Heart left ventricle (tissue), 13 donors: ENCODE measurements around the gene NAT14.

Experiments used
- CTCF ChIP-seq, 12 donors: fragments of 200-600 bp; sonication (generic) in 4 of 12; IDR thresholded peaks; one replicate each; pipeline versions ENCODE4 v1.5.0 to v1.8.0; 2018 to 2022; ENCODE audit warnings: antibody characterized with exemption in 12 of 12, mild to moderate bottlenecking in 5 of 12
- POLR2A ChIP-seq, 2 donors: fragments of 450-650 bp; IDR thresholded peaks; one replicate each; pipeline ENCODE4 v1.6.1; 2017; ENCODE audit warnings: antibody characterized with exemption in 2 of 2, mild to moderate bottlenecking in 2 of 2, moderate library complexity in 2 of 2
- donor health status: ischemic (EF 13 %, LVEDD 7.1; RV severe dilation, severe dysfunction).
- donor health status: DM: no; HTN: yes; CAD: no.
- donor health status: DM: no; HTN: no; CAD: no.
- donor health status: ischemic (EF 25% LVEDD 6.9; RV normal size, moderate dysfunction).
- donor health status: ischemic (EF 25% LVEDD 5.7; RV mildly dilated, moderate dysfunction).
- donor health status: ischemic (EF 35%, LVEDD 5.7; RV mildly dilated, moderate dysfunction).
- donor health status: nonischemic (EF 11% LVEDD 7.7; RV severe dilation, severe dysfunction).
- donor health status: DM: yes; HTN: yes; CAD: no.
- donor health status: PGD.
- donor health status: ischemic (EF 29% LVEDD 5.4; RV normal size, mild dysfunction).
- donor health status: nonischemic (EF 23%, LVEDD 6.1; RV moderate dilation, normal function).

- TF ChIP-seq POLR2A (IDR thresholded peaks at IDR 0.05) = no peak
- TF ChIP-seq CTCF (IDR thresholded peaks at IDR 0.05) = no peak
Observed at GRCh38 chr19:55498246-55498840, 13.4 kb downstream of the NAT14 start.
